Keratinocyte (primary cell): ENCODE results near the gene MAGI3. TPM values are rescaled to one million over a fixed set of nuclear protein-coding genes. Genes with fewer than 3 reads are reported as not detected.

Experiments used
- DNase-seq: peaks from one replicate; pipeline ENCODE4 v3.0.0-alpha.2; 2011; ENCODE audit warnings: low read depth, missing footprints, low spot score
- FAIRE-seq: peaks from 2 replicates; lab custom pipeline; 2011; peaks lifted over from hg19 to GRCh38; lab: Jason Lieb, UNC
- H2AFZ ChIP-seq: 2 replicates; pipeline ENCODE4 v1.6.0; 2012; ENCODE audit warnings: low read length, control low read depth, inconsistent platforms; ENCODE audit not compliant: control insufficient read depth
- H3K27ac ChIP-seq: 2 replicates; pipeline ENCODE4 v1.5.1; 2011; ENCODE audit warnings: low read length; ENCODE audit not compliant: control insufficient read depth, insufficient read depth
- H3K27me3 ChIP-seq: 3 replicates; pipeline ENCODE4 v1.6.0; 2011; ENCODE audit warnings: low read length; ENCODE audit not compliant: control insufficient read depth, insufficient read depth; ENCODE audit errors: extremely low read depth
- H3K36me3 ChIP-seq, 2 experiments: 2 replicates in 1 of 2; 3 replicates in 1 of 2; pipeline ENCODE4 v1.5.1; 2011; ENCODE audit warnings: low read length in 2 of 2, mild to moderate bottlenecking in 1 of 2; ENCODE audit not compliant: control insufficient read depth in 2 of 2, insufficient read depth in 2 of 2; ENCODE audit errors: extremely low read depth in 1 of 2
- H3K4me1 ChIP-seq: 3 replicates; pipeline ENCODE4 v1.5.1; 2011; ENCODE audit warnings: low read length; ENCODE audit not compliant: control insufficient read depth, insufficient read depth; ENCODE audit errors: extremely low read depth
- H3K4me2 ChIP-seq: 3 replicates; pipeline ENCODE4 v1.6.0; 2011; ENCODE audit warnings: low read depth, low read length; ENCODE audit not compliant: control insufficient read depth, insufficient read depth; ENCODE audit errors: extremely low read depth
- H3K4me3 ChIP-seq, 3 experiments: fragments of 200-600 bp in 1 of 3; sonication (generic) in 1 of 3; 2 replicates in 2 of 3; 3 replicates in 1 of 3; pipeline ENCODE4 v1.5.1; 2011 to 2016; ENCODE audit warnings: low read length in 3 of 3, mild to moderate bottlenecking in 3 of 3, control low read depth in 2 of 3, inconsistent platforms in 1 of 3, low read depth in 1 of 3, mixed read lengths in 1 of 3, mixed run types in 1 of 3, moderate library complexity in 1 of 3; ENCODE audit not compliant: control insufficient read depth in 2 of 3, insufficient read depth in 2 of 3; ENCODE audit errors: extremely low read depth in 1 of 3
- H3K79me2 ChIP-seq: 2 replicates; pipeline ENCODE4 v1.6.0; 2012; ENCODE audit warnings: low read length; ENCODE audit not compliant: control insufficient read depth, insufficient read depth
- H3K9ac ChIP-seq: 3 replicates; pipeline ENCODE4 v1.6.0; 2011; ENCODE audit warnings: low read length; ENCODE audit not compliant: control insufficient read depth, insufficient read depth; ENCODE audit errors: extremely low read depth
- H3K9me1 ChIP-seq: 3 replicates; pipeline ENCODE4 v1.6.0; 2011; ENCODE audit warnings: low read length; ENCODE audit not compliant: control insufficient read depth, insufficient read depth; ENCODE audit errors: extremely low read depth
- H3K9me3 ChIP-seq: 2 replicates; pipeline ENCODE4 v1.5.1; 2012; ENCODE audit warnings: low read depth, low read length; ENCODE audit not compliant: control insufficient read depth
- H4K20me1 ChIP-seq: 3 replicates; pipeline ENCODE4 v1.6.0; 2011; ENCODE audit warnings: low read length; ENCODE audit not compliant: control insufficient read depth, insufficient read depth; ENCODE audit errors: extremely low read depth
- CTCF ChIP-seq, 3 experiments: IDR thresholded peaks in 1 of 3; conservative IDR thresholded peaks in 1 of 3; optimal IDR thresholded peaks in 1 of 3; 2 replicates in 2 of 3; 3 replicates in 1 of 3; pipeline versions ENCODE3 to v1.5.1; 2011; ENCODE audit warnings: low read length in 3 of 3, mild to moderate bottlenecking in 3 of 3, moderate library complexity in 2 of 3, control low read depth in 1 of 3, inconsistent platforms in 1 of 3; ENCODE audit not compliant: insufficient read depth in 2 of 3; ENCODE audit errors: extremely low read depth in 1 of 3
- EZH2 ChIP-seq: IDR thresholded peaks from one replicate; pipeline ENCODE4 v1.6.1; 2012; ENCODE audit warnings: inconsistent platforms, mild to moderate bottlenecking, low read length, moderate library complexity
- dilution Hi-C: fragments of 300-500 bp; cut with MboI; formaldehyde crosslinking; loops from one replicate; pipeline ENCODE4 v1.7.0; 2020; ENCODE audit warnings: low sequenced_read_pairs; ENCODE audit not compliant: extremely low pct_ligation_motif_present
- polyA plus RNA-seq, 5 experiments: library from polyadenylated mRNA; depleted of rRNA in 3 of 5; stranded (reverse) in 3 of 5; stranded (forward) in 1 of 5; unstranded in 1 of 5; fragments of >200 nt; gene quantifications; 1 replicate in 1 of 5; 2 replicates in 3 of 5; 3 replicates in 1 of 5; pipeline versions ENCODE4 v1.2.1 to v1.2.3, GENCODE V29; 2011 to 2012; ENCODE audit warnings: missing spikeins in 2 of 5, low read depth in 1 of 5, low replicate concordance in 1 of 5

Gene MAGI3
- polyA plus RNA-seq, 1 donor (not counting 4 experiments of a cell fraction or from before 2014, with no cell fraction given), result 3.2 TPM

- Histone ChIP-seq H4K20me1 (no peaks in the 10 kb centered on the region), H3K4me2 (no peak overlapping the region), H2AFZ (no peak overlapping the region), H3K9me1 (no peaks in the 10 kb centered on the region), H3K27ac (no peak overlapping the region), H3K36me3 (no peaks in the 10 kb centered on the region), H3K4me3 (no peak overlapping the region), H3K4me1 (peaks cover 12% of the 10 kb centered on the region), H3K9me3 (no peaks in the 10 kb centered on the region), H3K9ac (no peak overlapping the region), H3K27me3 (no peaks in the 10 kb centered on the region), H3K79me2 (no peaks in the 10 kb centered on the region)
- FAIRE-seq (no peak), DNase-seq (no peak)
- TF ChIP-seq EZH2 (no peak), CTCF (optimal IDR thresholded peaks at IDR 0.05 in 1 of 3, IDR thresholded peaks at IDR 0.05 in 1 of 3, conservative IDR thresholded peaks at IDR 0.05 in 1 of 3; ENCODE audit: extremely low read depth in 1 of 3, insufficient read depth in 2 of 3, low read length in 3 of 3) (no peak)
- dilution Hi-C loops, result no loop called here
Measured at GRCh38 chr1:113648478-113648877, 258.2 kb downstream of the MAGI3 start.

- Histone ChIP-seq H3K27me3 (no peaks in the 10 kb centered on the region), H3K79me2 (no peaks in the 10 kb centered on the region), H3K36me3 (no peaks in the 10 kb centered on the region), H3K9me3 (no peaks in the 10 kb centered on the region), H4K20me1 (no peaks in the 10 kb centered on the region), H3K4me2 (peak overlapping the region; percentile 1), H2AFZ (no peak overlapping the region), H3K4me1 (peaks cover 12% of the 10 kb centered on the region), H3K27ac (peak overlapping the region; percentile 10), H3K9me1 (no peaks in the 10 kb centered on the region), H3K4me3 (no peak overlapping the region), H3K9ac (no peak overlapping the region)
- FAIRE-seq (peak; percentile 92), DNase-seq (peak; percentile 38)
- dilution Hi-C loops, result no loop called here
- TF ChIP-seq EZH2 (no peak), CTCF (optimal IDR thresholded peaks at IDR 0.05 in 1 of 3, IDR thresholded peaks at IDR 0.05 in 1 of 3, conservative IDR thresholded peaks at IDR 0.05 in 1 of 3; ENCODE audit: extremely low read depth in 1 of 3, insufficient read depth in 2 of 3, low read length in 3 of 3) (no peak)
Measured at GRCh38 chr1:113652771-113653170, 262.5 kb downstream of the MAGI3 start.
